Upper lobe of left lung (tissue), 4 donors: ENCODE data around the gene OR51F1.

Experiments used
- CTCF ChIP-seq, 6 experiments: fragments of 450-650 bp in 4 of 6; fragments of 200-600 bp in 2 of 6; sonication (generic) in 2 of 6; IDR thresholded peaks; one replicate each; pipeline ENCODE4 v1.5.1; 2016 to 2019; ENCODE audit warnings: antibody characterized with exemption in 6 of 6
- EP300 ChIP-seq, 4 donors: sonication (generic); formaldehyde crosslinking; IDR thresholded peaks; one replicate each; pipeline ENCODE4 v1.5.1; 2017; ENCODE audit warnings: antibody characterized with exemption in 4 of 4, control low read depth in 2 of 4
- POLR2A ChIP-seq, 4 donors: fragments of 450-650 bp; IDR thresholded peaks; one replicate each; pipeline ENCODE4 v1.5.1; 2016 to 2017; ENCODE audit warnings: antibody characterized with exemption in 4 of 4, mild to moderate bottlenecking in 2 of 4
- POLR2AphosphoS5 ChIP-seq, 2 donors: sonication (generic); formaldehyde crosslinking; IDR thresholded peaks; one replicate each; pipeline ENCODE4 v1.5.1; 2017; ENCODE audit warnings: antibody characterized with exemption in 2 of 2

GRCh38 chr11:4769838-4770237, at the start of gene OR51F1:
- TF ChIP-seq POLR2A (IDR thresholded peaks at IDR 0.05) (no peak), POLR2AphosphoS5 (IDR thresholded peaks at IDR 0.05) (no peak), CTCF (IDR thresholded peaks at IDR 0.05) (no peak), EP300 (IDR thresholded peaks at IDR 0.05) (no peak)
